Purkinje cell (primary cell): ENCODE data around the gene POLH. TPM values are rescaled to one million over a fixed set of nuclear protein-coding genes. Genes with fewer than 3 reads are reported as not detected.

Source experiments
- polyA plus RNA-seq: library from polyadenylated mRNA; unstranded; fragments of >200 nt; fragmentation: Nextera tagmentation; gene quantifications from 2 replicates; pipeline ENCODE4 v1.2.1, GENCODE V29; 2014

POLH gene
- polyA plus RNA-seq, result 0.32 and 1.6 TPM in 2 replicates

DNA sequence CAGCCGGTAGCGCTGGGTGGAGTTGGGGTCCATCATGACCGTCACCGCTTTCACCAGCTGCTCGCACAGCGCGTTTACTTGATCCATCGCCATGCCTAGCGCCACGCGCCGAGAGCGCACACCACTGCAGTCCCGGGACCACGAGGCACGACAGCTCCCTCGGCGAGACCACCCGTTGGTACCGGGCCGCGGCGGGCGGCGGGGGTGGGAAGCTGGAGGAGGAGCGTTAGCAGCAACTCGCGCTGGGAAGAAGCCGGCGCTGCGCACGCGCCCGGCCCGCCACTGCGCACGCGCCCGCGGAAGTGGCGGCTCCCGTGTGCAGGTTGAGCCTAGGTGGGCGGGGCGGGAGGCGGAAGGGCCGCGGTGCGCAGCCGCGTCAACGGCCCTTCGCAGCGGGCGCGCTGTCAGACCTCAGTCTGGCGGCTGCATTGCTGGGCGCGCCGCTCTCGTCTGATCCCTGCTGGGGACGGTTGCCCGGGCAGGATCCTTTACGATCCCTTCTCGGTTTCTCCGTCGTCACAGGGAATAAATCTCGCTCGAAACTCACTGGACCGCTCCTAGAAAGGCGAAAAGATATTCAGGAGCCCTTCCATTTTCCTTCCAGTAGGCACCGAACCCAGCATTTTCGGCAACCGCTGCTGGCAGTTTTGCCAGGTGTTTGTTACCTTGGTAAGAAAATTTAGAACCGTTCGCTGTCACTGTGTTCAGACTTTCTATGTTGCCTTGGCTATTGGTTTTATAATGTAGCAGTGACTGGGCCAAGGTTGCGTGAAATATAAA lies at the start of gene POLH, which contains the start of gene XPO5:
TSS of gene POLH (plus strand) at position 414 of the 780 bp plus-strand sequence. CDS start 6,135 bp downstream, outside the sequence.
TSS of gene XPO5 (minus strand) at position 267 of the 780 bp plus-strand sequence. CDS start at position 93, 174 bp downstream.

DNA sequence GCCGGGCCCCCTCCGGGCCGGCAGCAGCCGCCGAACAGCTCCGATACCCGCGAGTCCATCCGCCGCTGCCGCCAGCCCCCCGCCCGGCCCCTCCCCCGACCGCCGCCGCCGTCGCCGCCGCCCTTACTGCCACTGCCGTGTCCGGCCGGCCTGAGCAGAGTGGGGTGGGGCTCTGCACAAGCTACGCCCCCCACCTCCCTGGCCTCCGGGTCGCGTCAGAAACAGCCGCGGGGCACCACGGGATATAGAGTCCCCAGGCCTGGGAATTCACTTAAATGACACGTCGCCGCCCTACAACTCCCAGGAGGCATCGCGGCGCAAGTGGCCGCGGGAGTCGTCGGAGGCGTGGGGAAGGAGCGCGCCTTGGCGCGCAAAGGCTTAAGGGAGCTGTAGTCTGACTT lies 53.1 kb downstream of the POLH start, which contains the start of gene GTPBP2:
TSS of gene GTPBP2 (minus strand) at position 161 of the 401 bp plus-strand sequence. CDS start at position 59, 102 bp downstream.

GRCh38 chr6:43635387-43636307 lies 59.7 kb downstream of the POLH start, which contains the start of gene MAD2L1BP:
Gene MAD2L1BP (plus strand): TSS chr6:43635840. CDS start chr6:43635876, 36 bp downstream.

DNA sequence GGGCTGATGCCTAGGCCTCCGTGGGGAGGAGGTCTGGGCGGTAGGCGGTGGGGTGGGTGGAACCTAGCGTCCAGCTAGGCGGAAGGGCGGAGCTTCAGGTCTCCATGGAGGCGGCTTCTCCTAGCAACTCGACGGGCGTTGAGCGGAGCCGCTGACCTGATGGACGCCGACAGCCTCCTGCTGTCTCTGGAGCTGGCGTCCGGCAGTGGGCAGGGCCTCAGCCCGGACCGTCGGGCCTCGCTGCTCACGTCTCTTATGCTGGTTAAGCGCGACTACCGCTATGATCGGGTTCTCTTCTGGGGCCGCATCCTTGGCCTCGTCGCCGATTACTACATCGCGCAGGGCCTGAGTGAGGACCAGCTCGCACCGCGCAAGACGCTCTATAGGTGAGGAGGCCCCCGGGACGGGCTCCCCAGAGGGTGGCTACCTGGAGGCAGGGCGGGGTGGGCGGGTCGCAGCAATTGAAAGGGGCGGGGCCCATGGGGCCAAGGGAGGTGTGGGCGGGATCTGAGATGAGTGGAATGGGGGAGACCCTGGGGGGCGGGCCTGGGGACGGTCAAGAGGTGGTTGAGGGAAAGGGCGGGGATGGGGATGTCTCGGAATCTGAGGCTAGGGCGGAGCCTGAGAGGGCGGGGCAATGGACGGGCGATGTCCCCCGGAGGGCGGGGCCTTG lies 69.1 kb downstream of the POLH start, which contains the start of gene RSPH9:
TSS of gene RSPH9 (plus strand) at position 97 of the 673 bp plus-strand sequence. CDS start at position 160, 63 bp downstream.

Other genes starting within 250 kb of the POLH start
- 7.5 and 12.4 TPM in 2 replicates for gene ZNF318, start 206.5 kb upstream of the POLH start, polyA plus RNA-seq
- 3.1 and 6.2 TPM in 2 replicates for gene ABCC10, start 148.6 kb upstream of the POLH start, polyA plus RNA-seq
- 11.0 and 15.0 TPM in 2 replicates for gene DLK2, start 120.6 kb upstream of the POLH start, polyA plus RNA-seq
- gene TJAP1, start 98.6 kb upstream of the POLH start, polyA plus RNA-seq, result 0.15 and 0.55 TPM in 2 replicates
- 6.4 and 8.7 TPM in 2 replicates for gene LRRC73, start 65.8 kb upstream of the POLH start, polyA plus RNA-seq
- gene YIPF3, start 59.3 kb upstream of the POLH start, polyA plus RNA-seq, result 79.4 and 125 TPM in 2 replicates
- gene POLR1C, start 59.1 kb upstream of the POLH start, polyA plus RNA-seq, result 37.8 and 45.0 TPM in 2 replicates
- gene XPO5, start 147 bp upstream of the POLH start, polyA plus RNA-seq, result 12.3 and 13.2 TPM in 2 replicates
- gene GTPBP2, start 53.1 kb downstream of the POLH start, polyA plus RNA-seq, result 4.7 and 7.6 TPM in 2 replicates
- gene MAD2L1BP, start 59.7 kb downstream of the POLH start, polyA plus RNA-seq, result 21.2 and 28.0 TPM in 2 replicates
- 0.39 TPM in 1 of 2 replicates, not detected in the other for gene RSPH9, start 68.9 kb downstream of the POLH start, polyA plus RNA-seq
- 85.8 and 91.2 TPM in 2 replicates for gene MRPS18A, start 111.6 kb downstream of the POLH start, polyA plus RNA-seq
- gene VEGFA, start 194.0 kb downstream of the POLH start, polyA plus RNA-seq, result 3.5 and 5.8 TPM in 2 replicates